ENCODE data around the gene BTAF1. TPM values are rescaled to one million over a fixed set of nuclear protein-coding genes. Genes with fewer than 3 reads are reported as not detected.

Gene BTAF1
- total RNA-seq: 10 to 100 TPM; 13.5 to 19.4 (median 15.6) TPM
- 6.2 TPM for polyA plus RNA-seq
- long read RNA-seq, donor 1, partial matches to known transcripts: 15 of 23 reads
- long read RNA-seq, donor 1, other reads (novel, unspliced or antisense): 8 of 23 reads
- long read RNA-seq, donor 2, full-length matches to known transcripts: 1 of 4 reads
- long read RNA-seq, donor 2, partial matches to known transcripts: 1 of 4 reads
- long read RNA-seq, donor 2, other reads (novel, unspliced or antisense): 2 of 4 reads
- long read RNA-seq, donor 3, full-length matches to known transcripts: 2 of 58 reads
- long read RNA-seq, donor 3, partial matches to known transcripts: 25 of 58 reads
- long read RNA-seq, donor 3, other reads (novel, unspliced or antisense): 31 of 58 reads
- long read RNA-seq, donor 4, full-length matches to known transcripts: 1 of 4 reads
- long read RNA-seq, donor 4, partial matches to known transcripts: 2 of 4 reads
- long read RNA-seq, donor 4, other reads (novel, unspliced or antisense): 1 of 4 reads

DNA sequence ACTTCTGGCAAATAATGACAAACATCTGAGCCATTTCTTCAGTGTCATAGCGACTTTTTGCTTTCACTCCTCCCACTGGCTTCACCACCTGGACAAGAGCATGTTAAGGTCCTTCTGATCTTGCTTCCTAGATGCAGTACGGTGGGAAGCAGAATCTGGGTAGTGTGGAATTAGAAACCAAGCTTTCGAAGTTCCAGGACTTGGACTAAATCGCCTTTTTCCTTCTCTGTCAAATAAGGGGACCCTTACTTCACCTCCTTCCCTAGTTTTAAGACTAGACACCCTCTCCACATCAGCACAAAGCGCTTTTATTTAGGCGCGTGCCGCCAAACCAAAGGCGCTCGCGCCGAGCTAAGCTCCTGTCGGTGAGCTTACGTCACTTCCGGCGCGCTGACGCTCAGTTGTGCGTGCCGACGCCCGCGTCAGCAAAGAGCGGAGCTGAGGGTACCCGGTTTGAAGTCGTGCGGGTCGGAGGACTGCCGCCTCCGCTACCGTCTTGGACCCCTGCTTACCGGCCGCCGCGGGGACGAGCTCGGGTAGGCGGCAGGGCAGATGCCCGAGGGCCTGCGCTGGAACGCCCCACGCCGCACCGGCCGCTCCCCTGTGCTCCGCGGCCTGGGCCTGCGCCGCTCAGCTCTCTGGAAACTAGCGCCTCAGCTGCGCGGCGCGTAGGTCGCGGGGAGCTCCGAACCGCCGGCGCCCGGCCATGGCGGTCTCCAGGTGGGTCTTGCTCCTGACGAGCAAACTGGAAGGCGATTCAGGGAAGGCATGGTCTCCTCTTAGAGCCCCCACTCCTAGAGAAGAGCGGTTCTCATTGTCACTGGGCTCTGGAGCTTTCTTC is at the start of gene BTAF1:
TSS of gene BTAF1 (plus strand) at position 400 of the 841 bp plus-strand sequence. CDS start at position 707, 307 bp downstream.
- intact Hi-C loops (cut with DNase I): no loop called here
- Histone ChIP-seq H3K27me3 (ENCODE audit: control insufficient read depth, insufficient read depth) (no peaks in the 10 kb centered on the region), H3K27ac (ENCODE audit: low read length) (peak within 1 kb of the TSS; percentile 79), H3K4me1 (ENCODE audit: control insufficient read depth, insufficient read depth, low read length) (no peaks in the 10 kb centered on the region), H3K9me3 (ENCODE audit: control insufficient read depth, low read length) (no peaks in the 10 kb centered on the region), H3K4me3 (ENCODE audit: low read length) (peak within 1 kb of the TSS; percentile 63)
- DNase-seq: peak; percentile 95 to 99 (median 97)
- WGBS: under 1% methylated on average over 65 of the region's 65 CpGs
- peak; percentile 99 for ATAC-seq

DNA sequence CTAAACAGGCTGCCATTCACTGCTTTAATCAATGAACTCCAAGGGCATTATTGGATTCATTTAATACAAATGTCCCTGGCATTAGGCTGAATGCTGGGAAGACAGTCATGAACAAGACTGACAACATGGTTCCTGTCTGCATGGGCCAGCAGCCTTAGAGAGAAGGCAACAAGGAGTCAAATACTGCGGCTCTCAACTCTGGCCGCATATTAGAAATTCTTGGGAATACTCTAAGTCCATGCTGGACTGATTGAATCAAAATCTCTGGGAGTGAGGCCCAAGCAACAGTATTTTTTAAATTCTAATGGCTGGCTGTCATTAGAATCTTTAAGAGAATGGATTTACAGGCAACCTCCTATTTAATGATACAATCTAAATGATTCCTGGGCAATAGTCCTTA is 48.4 kb upstream of the BTAF1 start:
- intact Hi-C loops (cut with DNase I): no loop called here
- Histone ChIP-seq H3K4me1 (ENCODE audit: control insufficient read depth, insufficient read depth, low read length) (no peaks in the 10 kb centered on the region), H3K9me3 (ENCODE audit: control insufficient read depth, low read length) (no peaks in the 10 kb centered on the region), H3K4me3 (ENCODE audit: low read length) (no peak overlapping the region), H3K27me3 (ENCODE audit: control insufficient read depth, insufficient read depth) (no peaks in the 10 kb centered on the region), H3K27ac (ENCODE audit: low read length) (no peak overlapping the region)
- WGBS: 94% methylated on average over 2 of the region's 2 CpGs
- ATAC-seq (no peak), DNase-seq (no peak)

DNA sequence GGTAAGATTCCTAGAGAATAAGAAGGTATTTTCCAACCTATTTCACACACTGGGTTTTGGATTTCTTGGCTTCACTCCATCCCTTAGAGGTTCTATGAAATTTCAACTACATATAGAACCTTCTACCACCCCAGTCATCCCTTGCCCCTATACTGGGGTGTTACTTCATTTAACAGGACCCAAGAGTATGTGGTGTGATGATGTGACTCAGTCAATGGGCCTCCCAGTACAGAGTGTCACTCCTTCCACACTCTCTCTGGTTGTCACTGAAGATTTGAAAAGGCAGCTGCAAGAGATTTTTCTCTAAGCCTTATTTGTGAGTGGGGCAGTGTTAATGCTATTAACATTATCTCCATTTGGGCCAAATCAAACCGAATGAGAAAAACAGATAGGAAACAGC is 47.8 kb upstream of the BTAF1 start:
- intact Hi-C loops (cut with DNase I): no loop called here
- Histone ChIP-seq H3K27me3 (ENCODE audit: control insufficient read depth, insufficient read depth) (no peaks in the 10 kb centered on the region), H3K27ac (ENCODE audit: low read length) (no peak overlapping the region), H3K9me3 (ENCODE audit: control insufficient read depth, low read length) (no peaks in the 10 kb centered on the region), H3K4me3 (ENCODE audit: low read length) (no peak overlapping the region), H3K4me1 (ENCODE audit: control insufficient read depth, insufficient read depth, low read length) (no peaks in the 10 kb centered on the region)
- ATAC-seq (no peak), DNase-seq (no peak)
- 79% methylated on average over 1 of the region's 1 CpG for WGBS

DNA sequence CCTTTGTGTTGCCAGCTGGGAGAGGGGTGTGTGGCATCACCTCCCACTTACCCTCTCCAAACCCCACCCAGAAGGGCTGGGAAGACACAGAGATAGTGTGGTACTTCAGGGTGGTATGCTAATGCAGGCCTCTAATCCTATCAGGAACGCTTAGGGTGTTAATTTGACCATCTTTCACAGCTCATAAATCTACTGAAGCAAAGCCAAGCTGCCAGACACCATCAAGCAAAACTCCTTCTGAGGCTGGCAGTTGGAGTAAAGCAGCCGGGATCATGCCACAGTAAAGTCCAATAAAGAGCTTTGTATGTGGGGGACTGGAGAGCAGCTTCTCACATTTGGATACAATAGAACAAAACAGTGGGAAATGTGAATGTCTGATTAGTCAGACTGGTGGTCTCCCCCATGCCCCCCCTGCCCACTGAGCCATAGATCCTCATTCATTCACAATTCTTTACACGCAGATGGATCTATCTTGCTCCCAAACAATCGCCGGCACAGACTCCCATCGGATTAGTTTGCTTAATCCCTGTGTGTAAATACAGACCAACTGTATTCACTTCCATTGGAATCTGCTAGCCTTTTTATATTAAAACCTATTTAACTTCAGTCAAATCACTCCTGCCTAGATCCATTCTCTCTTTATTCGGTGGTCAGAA is 43.9 kb upstream of the BTAF1 start:
- Histone ChIP-seq H3K4me1 (ENCODE audit: control insufficient read depth, insufficient read depth, low read length) (peaks cover 2% of the 10 kb centered on the region), H3K9me3 (ENCODE audit: control insufficient read depth, low read length) (no peaks in the 10 kb centered on the region), H3K27me3 (ENCODE audit: control insufficient read depth, insufficient read depth) (no peaks in the 10 kb centered on the region), H3K4me3 (ENCODE audit: low read length) (no peak overlapping the region), H3K27ac (ENCODE audit: low read length) (no peak overlapping the region)
- ATAC-seq: peak; percentile 26 to 28
- 37% methylated on average over 7 of the region's 7 CpGs for WGBS
- intact Hi-C loops (cut with DNase I): no loop called here
- DNase-seq: no peak

DNA sequence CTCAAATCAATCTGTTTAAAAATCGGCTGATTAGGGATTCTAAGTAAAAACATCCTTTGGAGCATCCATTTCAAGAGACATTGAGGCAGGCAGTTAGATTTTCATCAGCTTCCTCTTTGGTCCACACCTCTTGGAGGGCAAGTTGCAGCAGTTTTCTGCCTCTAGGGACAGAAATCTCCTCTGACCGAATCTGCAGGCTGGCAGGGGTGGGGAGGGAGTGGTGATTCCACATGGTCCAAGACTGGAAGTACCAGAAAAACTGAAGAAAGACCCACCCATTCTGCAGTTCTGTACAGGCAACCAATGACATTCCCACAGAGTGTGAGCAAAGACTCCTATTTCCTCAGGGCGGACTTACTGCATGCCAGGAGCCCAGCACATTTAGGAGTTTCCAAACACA is 43.3 kb upstream of the BTAF1 start:
- ATAC-seq (peak; percentile 73 to 78), DNase-seq (peak in 2 of 3 donors; percentile 21 to 70)
- no peak overlapping the region for H3K27ac ChIP-seq (ENCODE audit: low read length)
- intact Hi-C loops (cut with DNase I): no loop called here
- 31% methylated on average over 3 of the region's 3 CpGs for WGBS
- no peaks in the 10 kb centered on the region for H3K27me3 ChIP-seq (ENCODE audit: control insufficient read depth, insufficient read depth)
- no peaks in the 10 kb centered on the region for H3K9me3 ChIP-seq (ENCODE audit: control insufficient read depth, low read length)
- no peak overlapping the region for H3K4me3 ChIP-seq (ENCODE audit: low read length)
- peaks cover 2% of the 10 kb centered on the region for H3K4me1 ChIP-seq (ENCODE audit: control insufficient read depth, insufficient read depth, low read length)

DNA sequence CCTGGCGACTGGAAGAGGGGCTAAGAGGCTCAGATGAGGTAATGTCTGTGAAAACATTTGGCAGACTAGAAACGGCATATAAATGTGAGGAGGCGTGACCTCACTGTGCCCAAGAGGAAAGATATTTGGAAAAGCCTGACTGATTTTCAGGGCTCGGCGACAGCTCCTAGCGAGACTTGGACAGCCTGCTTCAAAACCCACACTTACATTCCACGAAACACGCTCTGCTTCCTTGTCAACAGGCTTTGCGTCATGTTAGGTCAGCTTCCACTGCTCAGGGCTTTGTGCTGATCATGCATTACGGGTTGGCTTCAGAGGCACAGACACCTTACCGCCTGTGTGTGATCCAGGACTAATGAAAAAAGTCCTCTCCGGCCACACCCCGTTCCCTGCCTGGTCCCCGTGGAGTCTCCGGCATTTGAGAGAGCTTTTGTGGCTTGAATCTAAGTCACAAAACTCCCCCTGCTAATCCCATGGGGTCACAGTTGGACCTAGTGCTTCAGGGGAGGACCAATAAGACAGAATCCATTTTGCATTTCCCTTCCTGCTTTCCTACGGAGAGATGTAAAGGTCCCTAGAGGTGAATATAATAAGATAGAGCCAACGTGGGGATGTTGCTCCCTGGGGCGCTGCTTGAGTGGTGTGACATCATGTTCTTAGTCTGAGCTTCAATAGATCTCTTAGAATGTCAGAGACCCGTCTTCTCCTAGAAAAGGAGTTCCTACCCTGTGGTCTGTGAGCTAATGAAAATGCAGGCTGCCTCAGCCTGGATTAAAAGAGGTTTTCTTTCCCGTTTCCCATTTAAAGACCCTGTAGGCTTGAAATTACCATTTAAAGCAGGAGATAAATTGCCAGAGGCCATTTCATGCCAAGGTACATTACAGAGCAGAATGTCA is 39.8 kb upstream of the BTAF1 start:
- ATAC-seq (peak; percentile 82 to 88), DNase-seq (peak; percentile 57 to 77 (median 58))
- peak overlapping the region; percentile 9 for H3K4me3 ChIP-seq (ENCODE audit: low read length)
- H3K27ac ChIP-seq (ENCODE audit: low read length): peak overlapping the region; percentile 70
- no peaks in the 10 kb centered on the region for H3K27me3 ChIP-seq (ENCODE audit: control insufficient read depth, insufficient read depth)
- WGBS: 25% methylated on average over 20 of the region's 20 CpGs
- peaks cover 2% of the 10 kb centered on the region for H3K4me1 ChIP-seq (ENCODE audit: control insufficient read depth, insufficient read depth, low read length)
- H3K9me3 ChIP-seq (ENCODE audit: control insufficient read depth, low read length): no peaks in the 10 kb centered on the region
- intact Hi-C loops (cut with DNase I): no loop called here

DNA sequence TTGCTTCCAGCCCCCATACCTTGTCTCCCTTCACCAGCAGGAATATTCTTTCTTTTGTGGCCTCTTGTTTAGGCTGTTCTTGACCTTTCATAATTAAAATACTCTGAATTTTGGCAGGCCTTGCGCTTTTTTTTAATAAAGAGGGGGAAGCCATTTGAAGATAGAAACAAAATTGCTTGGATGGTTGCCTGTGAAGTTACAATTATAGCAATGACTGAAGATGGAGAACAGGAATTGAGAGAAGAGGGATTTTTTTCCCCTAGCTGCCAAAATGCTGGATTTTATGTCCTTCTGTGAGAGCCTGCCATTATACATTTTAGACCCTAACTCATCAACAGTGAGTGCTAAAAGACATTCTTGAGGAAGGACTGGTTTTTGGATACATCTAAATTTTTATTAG is 39.0 kb upstream of the BTAF1 start:
- intact Hi-C loops (cut with DNase I): no loop called here
- Histone ChIP-seq H3K27me3 (ENCODE audit: control insufficient read depth, insufficient read depth) (no peaks in the 10 kb centered on the region), H3K4me3 (ENCODE audit: low read length) (no peak overlapping the region)

DNA sequence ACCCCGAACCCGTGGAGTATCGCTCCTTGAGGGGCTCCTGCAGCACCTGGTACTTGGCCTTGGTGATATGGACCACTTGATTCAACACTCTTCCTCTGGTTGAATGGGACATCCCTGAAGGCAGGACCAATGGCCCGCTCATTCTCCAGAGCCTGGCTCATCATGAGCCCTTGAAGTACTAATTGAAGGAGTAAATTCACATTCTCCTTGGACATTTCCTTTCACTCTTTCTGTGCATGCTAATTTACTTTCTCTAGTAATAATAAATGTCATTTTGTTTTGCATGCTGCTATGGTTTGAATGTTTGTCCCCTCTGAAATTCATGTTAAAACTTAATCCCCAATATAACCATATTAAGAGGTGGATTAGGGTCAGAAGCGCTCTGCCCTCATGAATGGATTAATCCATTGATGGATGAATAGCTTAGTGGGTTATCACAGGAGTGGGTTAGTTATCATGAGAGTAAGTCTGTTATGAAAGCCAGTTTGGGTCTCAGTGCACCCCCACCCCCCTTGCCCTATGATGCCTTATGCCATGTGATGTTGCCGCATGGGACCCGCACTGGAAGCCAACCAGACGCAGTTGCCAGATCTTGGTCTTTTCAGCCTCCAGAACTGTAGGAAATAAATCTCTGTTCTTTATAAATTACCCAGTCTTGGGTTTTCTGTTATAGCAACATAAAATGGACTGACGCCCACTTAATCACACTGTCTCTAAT is 38.0 kb upstream of the BTAF1 start:
- intact Hi-C loops (cut with DNase I): no loop called here
- Histone ChIP-seq H3K4me1 (ENCODE audit: control insufficient read depth, insufficient read depth, low read length) (peaks cover 2% of the 10 kb centered on the region), H3K27me3 (ENCODE audit: control insufficient read depth, insufficient read depth) (no peaks in the 10 kb centered on the region), H3K27ac (ENCODE audit: low read length) (no peak overlapping the region), H3K9me3 (ENCODE audit: control insufficient read depth, low read length) (no peaks in the 10 kb centered on the region), H3K4me3 (ENCODE audit: low read length) (no peak overlapping the region)
- DNase-seq (no peak), ATAC-seq (no peak)
- 99% methylated on average over 9 of the region's 9 CpGs for WGBS

More for the DNA sequence above, 39.0 kb upstream of the BTAF1 start:
- DNase-seq: no peak
- ATAC-seq: no peak
- Histone ChIP-seq H3K9me3 (ENCODE audit: control insufficient read depth, low read length) (no peaks in the 10 kb centered on the region), H3K27ac (ENCODE audit: low read length) (peak overlapping the region; percentile 70), H3K4me1 (ENCODE audit: control insufficient read depth, insufficient read depth, low read length) (peaks cover 2% of the 10 kb centered on the region)
- WGBS: 27% methylated on average over 1 of the region's 1 CpG

DNA sequence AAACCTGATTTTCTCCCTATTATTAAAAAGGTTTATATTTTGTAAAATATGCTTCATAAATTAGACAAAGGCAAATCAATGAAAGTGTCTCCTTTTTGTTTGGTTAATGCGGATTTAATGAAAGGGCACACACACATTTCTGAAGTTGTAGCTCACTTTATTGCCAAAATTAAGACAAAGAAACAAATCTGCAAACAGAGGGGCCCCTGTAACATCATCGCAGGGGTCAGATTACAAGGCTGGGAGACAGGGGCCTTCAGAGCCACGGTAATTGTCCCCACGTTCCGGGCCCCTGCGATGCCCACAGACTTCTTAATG is 36.7 kb upstream of the BTAF1 start:
- DNase-seq (no peak), ATAC-seq (no peak)
- 17% methylated on average over 6 of the region's 6 CpGs for WGBS
- H3K9me3 ChIP-seq (ENCODE audit: control insufficient read depth, low read length): no peaks in the 10 kb centered on the region
- peak overlapping the region; percentile 36 for H3K4me3 ChIP-seq (ENCODE audit: low read length)
- H3K4me1 ChIP-seq (ENCODE audit: control insufficient read depth, insufficient read depth, low read length): peaks cover 2% of the 10 kb centered on the region
- H3K27ac ChIP-seq (ENCODE audit: low read length): no peak overlapping the region
- H3K27me3 ChIP-seq (ENCODE audit: control insufficient read depth, insufficient read depth): no peaks in the 10 kb centered on the region
- intact Hi-C loops (cut with DNase I): no loop called here
